H9 (cell line): ENCODE results near the gene SIGMAR1. TPM values are rescaled to one million over a fixed set of nuclear protein-coding genes. Genes with fewer than 3 reads are reported as not detected.

Source experiments
- DNase-seq: peaks from one replicate; pipeline ENCODE4 v3.0.0-alpha.2; 2017
- H2AFZ ChIP-seq: one replicate; pipeline ENCODE4 v1.6.1; 2013; ENCODE audit warnings: mild to moderate bottlenecking, low read length, control low read depth, moderate library complexity
- H2AK5ac ChIP-seq: 2 replicates; pipeline ENCODE4 v1.6.1; 2013; ENCODE audit warnings: low read length, control low read depth, mixed read lengths; ENCODE audit not compliant: insufficient read length
- H2BK120ac ChIP-seq: one replicate; pipeline ENCODE4 v1.6.1; 2013; ENCODE audit warnings: low read depth, mild to moderate bottlenecking, low read length, control low read depth, inconsistent platforms; ENCODE audit not compliant: poor library complexity, severe bottlenecking
- H2BK12ac ChIP-seq: 2 replicates; pipeline ENCODE4 v1.6.1; 2013; ENCODE audit warnings: low read length, control low read depth, mixed read lengths, low read depth; ENCODE audit not compliant: insufficient read length
- H2BK15ac ChIP-seq: 2 replicates; pipeline ENCODE4 v1.6.1; 2013; ENCODE audit warnings: low read depth, low read length, control low read depth
- H2BK20ac ChIP-seq: one replicate; pipeline ENCODE4 v1.6.1; 2013; ENCODE audit warnings: low read depth, mild to moderate bottlenecking, low read length, control low read depth, inconsistent platforms; ENCODE audit not compliant: poor library complexity, severe bottlenecking
- H2BK5ac ChIP-seq: 2 replicates; pipeline ENCODE4 v1.6.1; 2013; ENCODE audit warnings: low read length, control low read depth, mixed read lengths; ENCODE audit not compliant: insufficient read length
- H3K14ac ChIP-seq: 2 replicates; pipeline ENCODE4 v1.6.1; 2013; ENCODE audit warnings: low read length, control low read depth; ENCODE audit not compliant: insufficient read depth
- H3K18ac ChIP-seq: 2 replicates; pipeline ENCODE4 v1.6.1; 2013; ENCODE audit warnings: low read depth, mild to moderate bottlenecking, mixed read lengths, low read length, control low read depth; ENCODE audit not compliant: insufficient read length
- H3K23ac ChIP-seq: 2 replicates; pipeline ENCODE4 v1.6.1; 2013; ENCODE audit warnings: low read length, control low read depth, mixed read lengths, low read depth; ENCODE audit not compliant: insufficient read length
- H3K23me2 ChIP-seq: 2 replicates; pipeline ENCODE4 v1.6.1; 2013; ENCODE audit warnings: low read depth, mild to moderate bottlenecking, mixed read lengths, low read length, control low read depth; ENCODE audit not compliant: insufficient read length, poor library complexity, severe bottlenecking
- H3K27ac ChIP-seq: 2 replicates; pipeline ENCODE4 v1.5.1; 2013; ENCODE audit warnings: low read length, control low read depth, mixed read lengths, low read depth; ENCODE audit not compliant: insufficient read length
- H3K27me3 ChIP-seq: 2 replicates; pipeline ENCODE4 v1.6.1; 2013; ENCODE audit warnings: low read length, control low read depth, inconsistent platforms; ENCODE audit not compliant: insufficient read depth
- H3K4ac ChIP-seq: 2 replicates; pipeline ENCODE4 v1.6.1; 2013; ENCODE audit warnings: low read depth, mild to moderate bottlenecking, control low read depth, inconsistent platforms, low read length, moderate library complexity
- H3K4me1 ChIP-seq: 2 replicates; pipeline ENCODE4 v1.6.1; 2013; ENCODE audit warnings: low read length, control low read depth, inconsistent platforms; ENCODE audit not compliant: insufficient read depth
- H3K4me2 ChIP-seq: 2 replicates; pipeline ENCODE4 v1.6.1; 2013; ENCODE audit warnings: low read length, control low read depth, mixed read lengths; ENCODE audit not compliant: insufficient read length, insufficient read depth
- H3K56ac ChIP-seq: 2 replicates; pipeline ENCODE4 v1.6.1; 2013; ENCODE audit warnings: low read depth, mild to moderate bottlenecking, mixed read lengths, low read length, control low read depth; ENCODE audit not compliant: insufficient read length
- H3K79me1 ChIP-seq: 2 replicates; pipeline ENCODE4 v1.6.1; 2013; ENCODE audit warnings: low read depth, mild to moderate bottlenecking, moderate library complexity, low read length, control low read depth, inconsistent platforms; ENCODE audit not compliant: insufficient read depth, poor library complexity, severe bottlenecking
- H3K79me2 ChIP-seq: 2 replicates; pipeline ENCODE4 v1.6.1; 2013; ENCODE audit warnings: low read length, control low read depth, inconsistent platforms; ENCODE audit not compliant: insufficient read depth
- H3K9ac ChIP-seq: 2 replicates; pipeline ENCODE4 v1.6.1; 2013; ENCODE audit warnings: low read length, control low read depth, mixed read lengths; ENCODE audit not compliant: insufficient read length; ENCODE audit errors: extremely low read depth
- H3K9me3 ChIP-seq: one replicate; pipeline ENCODE4 v1.6.1; 2013; ENCODE audit warnings: low read depth, low read length, inconsistent platforms; ENCODE audit not compliant: control insufficient read depth
- H3T11ph ChIP-seq: one replicate; pipeline ENCODE4 v1.6.1; 2013; ENCODE audit warnings: mild to moderate bottlenecking, low read length, control low read depth, inconsistent platforms
- H4K20me1 ChIP-seq: one replicate; pipeline ENCODE4 v1.6.1; 2013; ENCODE audit not compliant: control insufficient read depth, insufficient read length, insufficient read depth
- H4K5ac ChIP-seq: 2 replicates; pipeline ENCODE4 v1.6.1; 2013; ENCODE audit warnings: low read depth, mild to moderate bottlenecking, mixed read lengths, low read length, control low read depth; ENCODE audit not compliant: insufficient read length
- H4K8ac ChIP-seq: replicated peaks from 2 replicates; pipeline ENCODE4 v1.6.1; 2013; ENCODE audit warnings: low read length, control low read depth, mixed read lengths, low read depth; ENCODE audit not compliant: insufficient read length
- H4K91ac ChIP-seq: 2 replicates; pipeline ENCODE4 v1.6.1; 2013; ENCODE audit warnings: low read depth, mild to moderate bottlenecking, moderate library complexity, mixed read lengths, low read length, control low read depth; ENCODE audit not compliant: insufficient read length
- H3K27ac Mint-ChIP-seq, 3 experiments: 2 replicates in 2 of 3; 3 replicates in 1 of 3; pipeline ENCODE4 v1.8.0; 2020 to 2021; ENCODE audit warnings: mixed read lengths in 3 of 3, mild to moderate bottlenecking in 1 of 3, moderate library complexity in 1 of 3
- H3K27me3 Mint-ChIP-seq: 2 replicates; pipeline ENCODE4 v1.8.0; 2021; ENCODE audit warnings: low read depth, mild to moderate bottlenecking, moderate library complexity, mixed read lengths
- H3K36me3 Mint-ChIP-seq, 3 experiments: 2 replicates in 2 of 3; 3 replicates in 1 of 3; pipeline ENCODE4 v1.8.0; 2020 to 2021; ENCODE audit warnings: low read depth in 3 of 3, mixed read lengths in 3 of 3; ENCODE audit not compliant: insufficient read depth in 1 of 3
- H3K4me1 Mint-ChIP-seq, 2 experiments: 2 replicates each; pipeline ENCODE4 v1.8.0; 2020; ENCODE audit warnings: mixed read lengths in 2 of 2
- H3K4me3 Mint-ChIP-seq, 2 experiments: 2 replicates in 1 of 2; 3 replicates in 1 of 2; pipeline ENCODE4 v1.8.0; 2020 to 2021; ENCODE audit warnings: mild to moderate bottlenecking in 2 of 2, mixed read lengths in 2 of 2, moderate library complexity in 1 of 2
- H3K9me3 Mint-ChIP-seq, 2 experiments: 2 replicates in 1 of 2; 3 replicates in 1 of 2; pipeline ENCODE4 v1.8.0; 2020; ENCODE audit warnings: mild to moderate bottlenecking in 2 of 2, mixed read lengths in 2 of 2, moderate library complexity in 1 of 2
- WGBS: extraction: QIAGEN DNeasy Blood & Tissue Kit; methylation state at CpG from one replicate; pipeline ENCODE4 v1.1.7; 2013; ENCODE audit warnings: missing lambda C conversion rate, low lambda C conversion rate, mixed read lengths; ENCODE audit not compliant: insufficient read length; ENCODE audit errors: extremely low coverage; 5-methylcytosine and 5-hydroxymethylcytosine counted together
- total RNA-seq: library from RNA; stranded (reverse); gene quantifications from 2 replicates; pipeline ENCODE4 v1.2.1, GENCODE V29; 2021
- TF ChIP-seq, protein P1 (sequence below): fragments of 200-600 bp; sonication (generic); conservative IDR thresholded peaks from 3 replicates; pipeline ENCODE4 v1.8.0; 2021; ENCODE audit warnings: antibody characterized with exemption, mild to moderate bottlenecking

The SIGMAR1 gene
- total RNA-seq, 1 experiment from 2014 or later, result 68.3 TPM

DNA sequence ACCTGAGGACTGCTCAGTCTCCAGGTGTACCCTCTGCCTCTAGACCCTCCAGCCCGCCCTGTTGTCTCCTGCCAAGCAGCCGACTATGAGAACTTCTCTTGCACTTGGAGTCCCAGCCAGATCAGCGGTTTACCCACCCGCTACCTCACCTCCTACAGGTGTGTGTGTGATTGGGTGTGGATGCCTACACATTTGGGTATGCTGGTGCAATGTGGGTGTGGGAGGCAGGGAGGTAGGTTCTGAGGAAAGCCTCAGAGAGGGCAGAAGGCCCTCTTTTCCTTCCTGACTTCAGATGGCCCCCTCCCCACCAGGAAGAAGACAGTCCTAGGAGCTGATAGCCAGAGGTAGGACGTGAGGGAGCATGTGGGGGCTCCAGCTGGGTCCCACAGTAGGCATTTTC lies 19.4 kb upstream of the SIGMAR1 start:
- no CpG with 5 or more reads among the region's 5 CpGs for WGBS
- no peak overlapping the region for H2BK5ac ChIP-seq
- H3K14ac ChIP-seq, result no peak overlapping the region
- no peaks in the 10 kb centered on the region for H3K27me3 ChIP-seq
- H3K9ac ChIP-seq, result no peak overlapping the region
- no peak overlapping the region for H3K18ac ChIP-seq
- H2AK5ac ChIP-seq, result no peak overlapping the region
- no peaks in the 10 kb centered on the region for H3K36me3 Mint-ChIP-seq
- H4K5ac ChIP-seq, result no peak overlapping the region
- no peaks in the 10 kb centered on the region for H3K9me3 ChIP-seq
- TF ChIP-seq, protein P1, sequence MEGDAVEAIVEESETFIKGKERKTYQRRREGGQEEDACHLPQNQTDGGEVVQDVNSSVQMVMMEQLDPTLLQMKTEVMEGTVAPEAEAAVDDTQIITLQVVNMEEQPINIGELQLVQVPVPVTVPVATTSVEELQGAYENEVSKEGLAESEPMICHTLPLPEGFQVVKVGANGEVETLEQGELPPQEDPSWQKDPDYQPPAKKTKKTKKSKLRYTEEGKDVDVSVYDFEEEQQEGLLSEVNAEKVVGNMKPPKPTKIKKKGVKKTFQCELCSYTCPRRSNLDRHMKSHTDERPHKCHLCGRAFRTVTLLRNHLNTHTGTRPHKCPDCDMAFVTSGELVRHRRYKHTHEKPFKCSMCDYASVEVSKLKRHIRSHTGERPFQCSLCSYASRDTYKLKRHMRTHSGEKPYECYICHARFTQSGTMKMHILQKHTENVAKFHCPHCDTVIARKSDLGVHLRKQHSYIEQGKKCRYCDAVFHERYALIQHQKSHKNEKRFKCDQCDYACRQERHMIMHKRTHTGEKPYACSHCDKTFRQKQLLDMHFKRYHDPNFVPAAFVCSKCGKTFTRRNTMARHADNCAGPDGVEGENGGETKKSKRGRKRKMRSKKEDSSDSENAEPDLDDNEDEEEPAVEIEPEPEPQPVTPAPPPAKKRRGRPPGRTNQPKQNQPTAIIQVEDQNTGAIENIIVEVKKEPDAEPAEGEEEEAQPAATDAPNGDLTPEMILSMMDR, result no peak
- H3K27ac Mint-ChIP-seq, result no peak overlapping the region
- H3K27me3 Mint-ChIP-seq, result peaks cover 6% of the 10 kb centered on the region
- H2AFZ ChIP-seq, result no peak overlapping the region
- H3K79me1 ChIP-seq, result no peaks in the 10 kb centered on the region
- H3K4ac ChIP-seq, result no peak overlapping the region
- no peak overlapping the region for H2BK120ac ChIP-seq
- H3K23ac ChIP-seq, result no peak overlapping the region
- H4K91ac ChIP-seq, result no peak overlapping the region
- H3K4me2 ChIP-seq, result no peak overlapping the region
- no peak overlapping the region for H3K4me3 Mint-ChIP-seq
- peaks cover 21 to 34% of the 10 kb centered on the region in 2 experiments for H3K4me1 Mint-ChIP-seq
- no peak overlapping the region for H2BK20ac ChIP-seq
- H3K79me2 ChIP-seq, result no peaks in the 10 kb centered on the region
- peaks cover 3% of the 10 kb centered on the region for H3K23me2 ChIP-seq
- no peak overlapping the region for H3K27ac ChIP-seq
- peaks cover 3% of the 10 kb centered on the region for H4K20me1 ChIP-seq
- DNase-seq, result no peak
- H2BK15ac ChIP-seq, result no peak overlapping the region
- H3K56ac ChIP-seq, result no peak overlapping the region
- H2BK12ac ChIP-seq, result no peak overlapping the region
- H4K8ac ChIP-seq, result no peak overlapping the region
- H3T11ph ChIP-seq, result no peak overlapping the region
- H3K4me1 ChIP-seq, result peaks cover 5% of the 10 kb centered on the region; the same call in 1 of the 2 replicates
- H3K9me3 Mint-ChIP-seq, result no peaks in the 10 kb centered on the region
